HepG2 (cell line): ENCODE data around the gene DNAAF9. TPM values are rescaled to one million over a fixed set of nuclear protein-coding genes. Genes with fewer than 3 reads are reported as not detected.

Experiments
- NRL ChIP-seq: sonication (generic); formaldehyde crosslinking; IDR thresholded peaks from 2 replicates; pipeline ENCODE4 v1.5.0; 2020; ENCODE audit warnings: missing genetic modification reagents, mild to moderate bottlenecking, moderate library complexity, borderline replicate concordance
- RAD21 ChIP-seq: fragments of 450-650 bp; formaldehyde crosslinking; IDR thresholded peaks from 2 replicates; pipeline ENCODE4 v1.5.0; 2020; ENCODE audit warnings: mild to moderate bottlenecking
- SNAI1 ChIP-seq: sonication (generic); formaldehyde crosslinking; IDR thresholded peaks from 2 replicates; pipeline ENCODE4 v1.5.0; 2020; ENCODE audit warnings: mild to moderate bottlenecking, missing genetic modification reagents, borderline replicate concordance
- ZBTB26 ChIP-seq: IDR thresholded peaks from 2 replicates; pipeline ENCODE4 v1.6.1; 2016; ENCODE audit warnings: missing compliant biosample characterization, missing genetic modification reagents, borderline replicate concordance
- ZNF230 ChIP-seq: sonication (generic); formaldehyde crosslinking; IDR thresholded peaks from 2 replicates; pipeline ENCODE4 v1.4.0; 2020; ENCODE audit warnings: mild to moderate bottlenecking, missing genetic modification reagents
- ZNF260 ChIP-seq: sonication (generic); formaldehyde crosslinking; IDR thresholded peaks from 2 replicates; pipeline ENCODE4 v1.4.0; 2020; ENCODE audit warnings: missing genetic modification reagents, low read depth, mild to moderate bottlenecking, borderline replicate concordance
- ZNF326 ChIP-seq: sonication (generic); formaldehyde crosslinking; IDR thresholded peaks from 2 replicates; pipeline ENCODE4 v1.4.0; 2020; ENCODE audit warnings: missing genetic modification reagents, borderline replicate concordance
- ZNF329 ChIP-seq: sonication (generic); formaldehyde crosslinking; IDR thresholded peaks from 2 replicates; pipeline ENCODE4 v1.9.0; 2021; ENCODE audit warnings: low read depth, mild to moderate bottlenecking, missing genetic modification reagents
- ZNF713 ChIP-seq: sonication (generic); formaldehyde crosslinking; IDR thresholded peaks from 2 replicates; pipeline ENCODE4 v1.4.0; 2020; ENCODE audit warnings: mild to moderate bottlenecking, missing genetic modification reagents
- ZNF724P ChIP-seq: sonication (generic); formaldehyde crosslinking; IDR thresholded peaks from 2 replicates; pipeline ENCODE4 v1.8.0; 2022; ENCODE audit warnings: missing genetic modification reagents, borderline replicate concordance
- polyA plus RNA-seq, 8 experiments: library from polyadenylated mRNA; depleted of rRNA in 3 of 8; stranded (reverse) in 7 of 8; unstranded in 1 of 8; fragments of >200 nt; fragmentation: Illumina TruSeq in 4 of 8; extraction: Trizol in 4 of 8; gene quantifications; 2 replicates each; pipeline versions ENCODE4 v1.2.1 to v1.2.3, GENCODE V29; 2011 to 2016; ENCODE audit warnings: low read depth in 4 of 8, missing spikeins in 1 of 8, mixed read lengths in 1 of 8; ENCODE audit not compliant: insufficient read depth in 1 of 8
- total RNA-seq, 5 experiments: library from RNA; depleted of rRNA; stranded (reverse); fragments of >200 nt; fragmentation: Illumina TruSeq; extraction: Trizol; gene quantifications; 2 replicates each; pipeline ENCODE4 v1.2.3, GENCODE V29; 2016; ENCODE audit warnings: low read depth in 1 of 5
- TF ChIP-seq, protein P1 (sequence below): sonication (generic); formaldehyde crosslinking; IDR thresholded peaks from 2 replicates; pipeline ENCODE4 v1.5.0; 2020; ENCODE audit warnings: mild to moderate bottlenecking, missing genetic modification reagents, borderline replicate concordance
- TF ChIP-seq, protein P2 (sequence below): sonication (generic); formaldehyde crosslinking; conservative IDR thresholded peaks from 2 replicates; pipeline ENCODE4 v1.5.0; 2020; ENCODE audit warnings: missing genetic modification reagents

The DNAAF9 gene
- total and polyA plus RNA-seq, 2 of the 13 experiments (the other 11 are each of a cell fraction or from before 2014, with no cell fraction given), result 10.5 to 14.9 TPM

DNA sequence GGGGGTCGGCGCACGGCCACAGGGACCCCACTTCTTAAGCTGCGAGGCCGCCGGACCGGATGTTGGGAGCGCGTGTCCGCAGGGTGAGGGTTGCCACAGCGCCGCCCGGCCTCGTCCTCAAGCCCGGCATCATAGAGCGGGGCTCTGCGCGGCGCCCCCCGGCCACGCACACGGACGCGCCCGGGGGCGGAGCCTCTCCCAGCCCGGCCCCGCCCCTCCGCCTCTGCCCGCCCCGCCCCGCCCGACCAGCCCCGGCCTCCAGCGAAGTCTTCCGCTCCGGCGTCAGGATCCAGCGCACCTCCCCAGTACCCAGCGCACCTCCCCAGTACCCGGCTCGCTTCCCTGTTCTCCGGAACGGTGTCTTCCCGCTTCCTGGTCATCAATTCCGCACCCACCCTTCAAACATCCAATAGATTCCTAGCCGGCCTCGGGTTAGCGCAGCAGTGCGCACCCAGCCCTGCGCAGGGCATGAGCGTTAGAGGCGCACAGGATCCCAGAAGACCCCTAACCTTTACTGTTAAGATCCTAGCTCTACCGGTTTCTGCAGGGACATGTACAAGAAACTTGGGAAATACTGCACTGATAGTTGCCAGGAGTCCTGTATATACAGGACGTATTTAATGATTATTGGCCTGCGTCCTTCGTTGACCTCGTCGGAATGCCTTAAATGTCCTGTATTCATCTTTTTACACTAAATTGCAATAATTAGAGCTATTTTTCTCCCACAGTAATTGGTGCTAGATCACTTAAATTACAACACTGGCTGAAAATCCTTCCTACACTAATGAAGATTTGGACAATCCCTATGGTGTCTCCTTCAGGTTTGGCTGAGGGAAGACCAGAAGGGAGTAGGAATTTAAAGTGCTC, 535 bp upstream of the DNAAF9 start (continued):
- TF ChIP-seq, protein P1, sequence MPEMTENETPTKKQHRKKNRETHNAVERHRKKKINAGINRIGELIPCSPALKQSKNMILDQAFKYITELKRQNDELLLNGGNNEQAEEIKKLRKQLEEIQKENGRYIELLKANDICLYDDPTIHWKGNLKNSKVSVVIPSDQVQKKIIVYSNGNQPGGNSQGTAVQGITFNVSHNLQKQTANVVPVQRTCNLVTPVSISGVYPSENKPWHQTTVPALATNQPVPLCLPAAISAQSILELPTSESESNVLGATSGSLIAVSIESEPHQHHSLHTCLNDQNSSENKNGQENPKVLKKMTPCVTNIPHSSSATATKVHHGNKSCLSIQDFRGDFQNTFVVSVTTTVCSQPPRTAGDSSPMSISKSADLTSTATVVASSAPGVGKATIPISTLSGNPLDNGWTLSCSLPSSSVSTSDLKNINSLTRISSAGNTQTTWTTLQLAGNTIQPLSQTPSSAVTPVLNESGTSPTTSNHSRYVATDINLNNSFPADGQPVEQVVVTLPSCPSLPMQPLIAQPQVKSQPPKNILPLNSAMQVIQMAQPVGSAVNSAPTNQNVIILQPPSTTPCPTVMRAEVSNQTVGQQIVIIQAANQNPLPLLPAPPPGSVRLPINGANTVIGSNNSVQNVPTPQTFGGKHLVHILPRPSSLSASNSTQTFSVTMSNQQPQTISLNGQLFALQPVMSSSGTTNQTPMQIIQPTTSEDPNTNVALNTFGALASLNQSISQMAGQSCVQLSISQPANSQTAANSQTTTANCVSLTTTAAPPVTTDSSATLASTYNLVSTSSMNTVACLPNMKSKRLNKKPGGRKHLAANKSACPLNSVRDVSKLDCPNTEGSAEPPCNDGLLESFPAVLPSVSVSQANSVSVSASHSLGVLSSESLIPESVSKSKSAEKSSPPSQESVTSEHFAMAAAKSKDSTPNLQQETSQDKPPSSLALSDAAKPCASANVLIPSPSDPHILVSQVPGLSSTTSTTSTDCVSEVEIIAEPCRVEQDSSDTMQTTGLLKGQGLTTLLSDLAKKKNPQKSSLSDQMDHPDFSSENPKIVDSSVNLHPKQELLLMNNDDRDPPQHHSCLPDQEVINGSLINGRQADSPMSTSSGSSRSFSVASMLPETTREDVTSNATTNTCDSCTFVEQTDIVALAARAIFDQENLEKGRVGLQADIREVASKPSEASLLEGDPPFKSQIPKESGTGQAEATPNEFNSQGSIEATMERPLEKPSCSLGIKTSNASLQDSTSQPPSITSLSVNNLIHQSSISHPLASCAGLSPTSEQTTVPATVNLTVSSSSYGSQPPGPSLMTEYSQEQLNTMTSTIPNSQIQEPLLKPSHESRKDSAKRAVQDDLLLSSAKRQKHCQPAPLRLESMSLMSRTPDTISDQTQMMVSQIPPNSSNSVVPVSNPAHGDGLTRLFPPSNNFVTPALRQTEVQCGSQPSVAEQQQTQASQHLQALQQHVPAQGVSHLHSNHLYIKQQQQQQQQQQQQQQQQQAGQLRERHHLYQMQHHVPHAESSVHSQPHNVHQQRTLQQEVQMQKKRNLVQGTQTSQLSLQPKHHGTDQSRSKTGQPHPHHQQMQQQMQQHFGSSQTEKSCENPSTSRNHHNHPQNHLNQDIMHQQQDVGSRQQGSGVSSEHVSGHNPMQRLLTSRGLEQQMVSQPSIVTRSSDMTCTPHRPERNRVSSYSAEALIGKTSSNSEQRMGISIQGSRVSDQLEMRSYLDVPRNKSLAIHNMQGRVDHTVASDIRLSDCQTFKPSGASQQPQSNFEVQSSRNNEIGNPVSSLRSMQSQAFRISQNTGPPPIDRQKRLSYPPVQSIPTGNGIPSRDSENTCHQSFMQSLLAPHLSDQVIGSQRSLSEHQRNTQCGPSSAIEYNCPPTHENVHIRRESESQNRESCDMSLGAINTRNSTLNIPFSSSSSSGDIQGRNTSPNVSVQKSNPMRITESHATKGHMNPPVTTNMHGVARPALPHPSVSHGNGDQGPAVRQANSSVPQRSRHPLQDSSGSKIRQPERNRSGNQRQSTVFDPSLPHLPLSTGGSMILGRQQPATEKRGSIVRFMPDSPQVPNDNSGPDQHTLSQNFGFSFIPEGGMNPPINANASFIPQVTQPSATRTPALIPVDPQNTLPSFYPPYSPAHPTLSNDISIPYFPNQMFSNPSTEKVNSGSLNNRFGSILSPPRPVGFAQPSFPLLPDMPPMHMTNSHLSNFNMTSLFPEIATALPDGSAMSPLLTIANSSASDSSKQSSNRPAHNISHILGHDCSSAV, result no peak
- TF ChIP-seq ZNF713 (CRISPR knock-in tag) (no peak), NRL (CRISPR knock-in tag) (peak; percentile 71; the same call in 1 of the 2 replicates), ZNF260 (CRISPR knock-in tag) (no peak), ZNF230 (CRISPR knock-in tag) (0 out of 2 replicates have a peak, but pooled peaks have one; percentile 26), ZNF724P (CRISPR knock-in tag) (no peak; the same call in 1 of the 2 replicates), SNAI1 (CRISPR knock-in tag) (no peak; the same call in 1 of the 2 replicates), RAD21 (CRISPR knock-in tag) (peak; percentile 7; the same call in 1 of the 2 replicates), ZNF329 (peak; percentile 79; the same call in 1 of the 2 replicates), ZBTB26 (CRISPR knock-in tag) (no peak), ZNF326 (CRISPR knock-in tag) (no peak)
- TF ChIP-seq, protein P2, sequence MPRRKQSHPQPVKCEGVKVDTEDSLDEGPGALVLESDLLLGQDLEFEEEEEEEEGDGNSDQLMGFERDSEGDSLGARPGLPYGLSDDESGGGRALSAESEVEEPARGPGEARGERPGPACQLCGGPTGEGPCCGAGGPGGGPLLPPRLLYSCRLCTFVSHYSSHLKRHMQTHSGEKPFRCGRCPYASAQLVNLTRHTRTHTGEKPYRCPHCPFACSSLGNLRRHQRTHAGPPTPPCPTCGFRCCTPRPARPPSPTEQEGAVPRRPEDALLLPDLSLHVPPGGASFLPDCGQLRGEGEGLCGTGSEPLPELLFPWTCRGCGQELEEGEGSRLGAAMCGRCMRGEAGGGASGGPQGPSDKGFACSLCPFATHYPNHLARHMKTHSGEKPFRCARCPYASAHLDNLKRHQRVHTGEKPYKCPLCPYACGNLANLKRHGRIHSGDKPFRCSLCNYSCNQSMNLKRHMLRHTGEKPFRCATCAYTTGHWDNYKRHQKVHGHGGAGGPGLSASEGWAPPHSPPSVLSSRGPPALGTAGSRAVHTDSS (CRISPR knock-in tag), result no peak
